ENCODE results near the gene PRKD1.

DNA sequence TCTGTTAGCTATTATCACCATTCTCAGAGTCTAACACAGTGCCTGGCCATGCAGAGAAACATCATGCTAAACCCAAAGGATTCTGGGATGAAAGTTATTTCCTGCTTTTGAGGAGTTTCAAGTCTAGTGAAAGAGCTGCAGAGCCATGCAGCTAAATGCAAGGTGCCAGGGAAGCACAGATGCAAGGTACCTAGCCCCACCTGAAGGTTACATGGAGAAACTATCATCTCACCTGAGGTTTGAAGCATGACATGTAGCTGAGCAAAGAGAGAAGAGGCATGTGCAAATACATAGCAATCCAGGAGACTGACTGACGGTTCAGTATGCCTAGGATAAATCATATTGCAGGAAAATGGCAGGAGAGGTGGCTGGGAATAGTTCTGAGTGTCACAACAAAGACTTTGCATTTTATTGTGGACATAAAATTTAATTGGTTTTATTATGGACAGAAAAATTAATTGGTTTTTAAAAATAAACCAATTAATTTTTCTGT is 170.4 kb downstream of the PRKD1 start:
- TF ChIP-seq POLR2A (IDR thresholded peaks at IDR 0.05), result no peak
- TF ChIP-seq, protein P1, sequence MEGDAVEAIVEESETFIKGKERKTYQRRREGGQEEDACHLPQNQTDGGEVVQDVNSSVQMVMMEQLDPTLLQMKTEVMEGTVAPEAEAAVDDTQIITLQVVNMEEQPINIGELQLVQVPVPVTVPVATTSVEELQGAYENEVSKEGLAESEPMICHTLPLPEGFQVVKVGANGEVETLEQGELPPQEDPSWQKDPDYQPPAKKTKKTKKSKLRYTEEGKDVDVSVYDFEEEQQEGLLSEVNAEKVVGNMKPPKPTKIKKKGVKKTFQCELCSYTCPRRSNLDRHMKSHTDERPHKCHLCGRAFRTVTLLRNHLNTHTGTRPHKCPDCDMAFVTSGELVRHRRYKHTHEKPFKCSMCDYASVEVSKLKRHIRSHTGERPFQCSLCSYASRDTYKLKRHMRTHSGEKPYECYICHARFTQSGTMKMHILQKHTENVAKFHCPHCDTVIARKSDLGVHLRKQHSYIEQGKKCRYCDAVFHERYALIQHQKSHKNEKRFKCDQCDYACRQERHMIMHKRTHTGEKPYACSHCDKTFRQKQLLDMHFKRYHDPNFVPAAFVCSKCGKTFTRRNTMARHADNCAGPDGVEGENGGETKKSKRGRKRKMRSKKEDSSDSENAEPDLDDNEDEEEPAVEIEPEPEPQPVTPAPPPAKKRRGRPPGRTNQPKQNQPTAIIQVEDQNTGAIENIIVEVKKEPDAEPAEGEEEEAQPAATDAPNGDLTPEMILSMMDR (IDR thresholded peaks at IDR 0.05), result no peak

Measured in right lobe of liver (tissue), 4 donors.